GM21367 (cell line): ENCODE measurements around the gene FARP2.
"Not testable (repeated sequence)": the region's sequence is repeated elsewhere in the genome, so short reads cannot be mapped to it uniquely, and the experiment has no call there.

Experiments
- ATAC-seq: cut with Tn5 transposase; IDR thresholded peaks from one replicate; pipeline ENCODE4 v1.9.1; 2021; ENCODE audit not compliant: unreplicated experiment

Gene FARP2

GRCh38 chr2:241359481-241360045, 3.5 kb downstream of the FARP2 start:
- ATAC-seq, result no peak

DNA sequence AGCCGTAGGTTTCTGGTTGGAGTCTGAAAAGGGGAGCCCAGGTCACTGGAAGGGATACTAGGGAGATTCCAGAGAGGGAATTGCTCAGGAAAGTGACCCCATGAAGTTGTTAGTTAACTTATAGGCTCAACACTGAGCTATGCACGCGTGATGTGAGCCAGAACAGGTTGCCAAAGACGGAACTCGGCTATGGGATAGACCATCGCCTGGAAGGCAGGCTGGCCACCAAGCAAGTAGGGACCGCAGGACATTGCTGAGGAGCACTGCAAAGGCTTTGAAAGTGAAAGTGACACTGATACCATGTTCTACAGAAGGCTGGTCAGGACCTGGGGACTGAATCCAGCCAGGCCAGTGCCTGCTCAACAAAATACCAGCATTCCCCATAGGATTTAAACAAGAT, 7.3 kb downstream of the FARP2 start:
- no peak for ATAC-seq

DNA sequence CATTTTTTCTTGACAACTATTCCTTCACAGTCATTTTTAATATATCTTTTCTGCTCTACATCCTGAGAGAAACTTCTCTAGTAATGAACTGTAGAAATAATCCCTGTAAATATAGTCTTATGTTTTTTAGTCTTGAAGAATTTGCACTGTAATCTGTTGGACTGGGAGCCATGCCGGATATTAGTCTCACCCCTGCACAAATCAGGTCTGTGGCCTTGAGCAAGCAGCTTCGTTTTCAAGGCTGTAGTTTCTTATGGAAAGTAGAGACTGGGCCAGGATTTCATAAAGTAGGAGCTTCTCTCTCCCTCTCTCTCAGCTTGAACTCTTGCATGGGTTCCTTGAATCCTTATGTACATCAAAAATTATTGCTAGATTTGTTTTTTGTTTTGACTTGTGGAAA, 8.7 kb downstream of the FARP2 start:
- no peak for ATAC-seq

DNA sequence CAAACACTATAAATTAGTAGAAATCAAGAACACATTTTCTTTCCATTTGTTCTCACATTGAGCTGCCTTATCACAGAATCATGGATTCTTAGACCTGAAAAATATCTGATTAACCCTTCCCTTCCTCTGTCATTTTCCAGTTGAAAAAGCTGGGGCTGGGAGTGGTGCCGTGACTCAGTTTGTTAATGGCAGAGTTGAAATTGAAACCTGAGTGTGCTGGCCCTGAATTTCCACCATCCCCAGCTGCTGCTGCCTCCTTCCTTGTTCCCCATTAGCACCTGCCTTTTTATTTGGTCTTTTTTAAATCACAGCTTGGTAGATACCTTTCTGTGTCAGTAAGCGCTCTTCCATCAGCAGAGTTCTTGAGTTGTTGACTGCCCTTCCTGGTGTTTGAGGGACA, 10.6 kb downstream of the FARP2 start:
- ATAC-seq, result no peak

DNA sequence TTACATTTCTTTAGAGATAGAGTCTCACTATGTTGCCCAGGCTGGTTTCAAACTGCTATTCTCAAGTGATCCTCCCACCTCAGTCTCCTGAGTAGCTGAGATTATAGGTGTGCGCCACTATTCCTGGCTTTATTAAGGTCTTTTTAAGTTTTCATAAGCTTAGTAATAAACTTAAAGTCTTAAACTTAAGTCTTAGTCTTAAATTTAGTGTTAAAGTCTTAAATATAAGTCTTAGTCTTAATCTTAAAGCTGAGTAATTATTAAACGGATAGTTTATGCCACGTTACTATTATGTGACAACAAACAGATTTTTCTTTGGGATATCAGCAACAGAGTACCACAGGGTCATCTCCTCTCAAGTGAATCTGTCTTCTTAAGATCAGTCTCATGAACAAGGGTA, 12.6 kb downstream of the FARP2 start:
- ATAC-seq, result no peak

GRCh38 chr2:241372361-241372992, 16.4 kb downstream of the FARP2 start:
- ATAC-seq, result no peak

DNA sequence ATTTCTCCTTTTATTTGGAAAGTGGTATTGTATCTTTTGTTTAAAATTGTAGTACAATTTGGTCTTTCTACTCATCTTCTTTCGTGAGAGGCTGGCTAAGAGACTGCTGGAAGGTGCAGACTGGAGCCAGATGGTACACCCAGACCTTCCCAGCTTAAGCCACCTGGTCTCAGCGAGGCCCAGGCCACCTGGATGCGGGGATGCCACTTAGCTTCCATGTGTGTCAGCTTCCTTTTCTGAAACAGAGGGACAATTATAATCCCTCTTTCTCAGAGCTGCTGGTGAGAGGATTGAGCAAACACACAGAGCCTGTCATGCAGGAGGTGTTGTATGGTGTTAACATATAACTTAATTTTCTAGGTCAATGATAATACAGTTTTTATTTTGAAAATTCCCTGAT, 17.4 kb downstream of the FARP2 start:
- no peak for ATAC-seq

DNA sequence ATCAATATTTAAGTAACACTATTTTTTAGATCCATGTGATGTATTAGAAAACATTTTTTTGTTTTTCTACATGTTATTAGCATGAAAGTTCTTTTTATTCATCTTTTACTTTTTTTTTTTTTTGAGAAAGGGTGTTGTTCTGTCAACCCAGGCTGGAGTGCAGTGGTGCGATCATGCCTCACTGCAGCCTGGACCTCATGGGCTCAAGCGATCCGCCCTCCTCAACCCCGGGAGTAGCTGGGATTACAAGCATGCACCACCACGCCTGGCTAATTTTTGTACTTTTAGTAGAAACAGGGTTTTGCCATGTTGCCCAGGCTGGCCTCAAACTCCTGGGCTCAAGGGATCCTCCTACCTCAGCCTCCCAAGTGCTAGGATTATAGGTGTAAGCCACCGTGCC, 17.8 kb downstream of the FARP2 start:
- ATAC-seq, result not testable (repeated sequence)

DNA sequence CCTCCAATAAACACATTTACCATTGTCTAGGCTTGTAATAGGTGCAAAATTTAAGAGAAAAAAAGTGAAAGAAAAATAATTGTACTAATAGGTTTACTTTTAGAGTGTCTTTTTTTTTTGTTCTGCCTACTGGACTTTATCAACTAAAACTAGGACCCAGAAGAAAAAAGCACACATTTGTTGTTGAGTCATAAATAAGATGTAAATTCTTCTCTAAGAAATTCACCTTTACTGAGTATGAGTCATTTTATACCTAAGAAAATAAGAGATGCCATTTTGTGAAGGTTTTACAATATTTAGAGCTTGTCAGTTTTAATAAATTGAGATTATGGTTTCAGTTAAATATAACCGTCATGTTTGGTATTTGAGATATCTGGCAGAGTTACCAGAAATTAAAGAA, 19.2 kb downstream of the FARP2 start:
- ATAC-seq, result no peak

GRCh38 chr2:241376808-241377207, 20.7 kb downstream of the FARP2 start:
- no peak for ATAC-seq

DNA sequence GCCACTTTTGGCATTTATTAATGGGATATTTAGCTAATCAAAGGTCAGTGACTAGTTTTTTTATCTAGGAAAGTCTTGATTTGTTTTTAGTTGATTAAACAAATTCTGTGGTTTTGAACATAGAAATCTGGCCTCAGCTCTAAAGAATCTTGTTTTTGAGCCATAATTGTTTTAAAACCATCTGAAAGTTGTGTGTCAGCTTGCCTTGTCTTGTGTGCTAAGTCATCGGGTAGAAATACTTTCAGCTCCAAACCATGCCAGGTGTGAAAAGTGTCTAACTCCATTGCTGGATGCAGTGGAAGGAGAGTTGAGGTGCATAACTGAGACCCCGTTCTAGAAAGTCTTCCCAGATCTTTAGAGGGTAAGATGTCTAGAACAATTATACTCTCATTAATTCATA, 22.7 kb downstream of the FARP2 start:
- ATAC-seq, result no peak

GRCh38 chr2:241379481-241380480, 23.7 kb downstream of the FARP2 start:
- no peak for ATAC-seq

- ATAC-seq, result no peak
Measured at GRCh38 chr2:241381872-241382271, 25.8 kb downstream of the FARP2 start.

GRCh38 chr2:241385450-241385849, 29.4 kb downstream of the FARP2 start:
- ATAC-seq, result not testable (repeated sequence)

- ATAC-seq, result no peak
Measured at GRCh38 chr2:241386519-241386918, 30.4 kb downstream of the FARP2 start.

GRCh38 chr2:241389697-241390096, 33.6 kb downstream of the FARP2 start:
- no peak for ATAC-seq

DNA sequence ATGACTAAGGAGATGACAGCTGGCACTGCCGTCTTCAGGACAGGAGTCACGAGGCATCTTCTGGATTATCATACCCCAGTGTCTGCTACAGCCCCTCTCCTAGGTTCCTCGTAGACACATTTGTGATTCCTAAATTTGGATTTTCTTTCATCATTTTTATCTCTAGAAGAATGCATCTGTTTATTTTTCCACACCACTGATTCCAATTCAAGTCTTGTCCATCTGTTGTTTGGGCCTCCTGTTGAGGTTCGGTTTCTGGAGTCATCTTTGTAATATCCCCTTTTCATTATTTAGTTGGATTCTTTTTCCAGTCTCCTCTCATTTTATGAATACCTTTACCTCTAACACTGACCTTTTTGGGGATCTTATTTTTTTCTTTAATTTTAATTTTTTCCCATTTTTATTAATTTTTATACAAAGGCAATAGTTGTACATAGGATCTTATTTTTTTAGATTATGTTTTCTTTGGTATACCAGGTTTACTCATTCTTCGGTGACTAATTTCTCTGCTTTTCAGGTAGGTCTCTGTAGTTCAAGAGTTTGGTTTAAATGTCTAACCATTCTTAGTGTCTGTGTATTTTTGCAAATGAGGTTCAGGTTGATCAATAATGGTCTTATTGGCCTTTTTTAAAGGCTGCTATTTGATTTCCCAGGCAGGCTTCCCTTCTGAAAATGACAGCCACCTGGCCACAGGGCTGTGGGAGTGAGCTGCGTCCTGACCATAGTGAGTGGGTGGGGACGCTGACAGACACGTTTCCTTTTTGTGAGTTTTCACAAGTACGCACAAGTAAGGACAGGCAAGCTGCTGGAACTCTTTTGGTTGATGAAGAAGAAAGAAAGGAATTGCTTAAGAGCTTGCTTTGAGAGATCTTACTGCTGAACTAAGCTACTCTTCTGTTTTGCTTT, 34.5 kb downstream of the FARP2 start:
- no peak for ATAC-seq

- no peak for ATAC-seq
Measured at GRCh38 chr2:241391892-241392665, 36.0 kb downstream of the FARP2 start.

GRCh38 chr2:241392753-241393152, 36.7 kb downstream of the FARP2 start:
- ATAC-seq, result not testable (repeated sequence)

DNA sequence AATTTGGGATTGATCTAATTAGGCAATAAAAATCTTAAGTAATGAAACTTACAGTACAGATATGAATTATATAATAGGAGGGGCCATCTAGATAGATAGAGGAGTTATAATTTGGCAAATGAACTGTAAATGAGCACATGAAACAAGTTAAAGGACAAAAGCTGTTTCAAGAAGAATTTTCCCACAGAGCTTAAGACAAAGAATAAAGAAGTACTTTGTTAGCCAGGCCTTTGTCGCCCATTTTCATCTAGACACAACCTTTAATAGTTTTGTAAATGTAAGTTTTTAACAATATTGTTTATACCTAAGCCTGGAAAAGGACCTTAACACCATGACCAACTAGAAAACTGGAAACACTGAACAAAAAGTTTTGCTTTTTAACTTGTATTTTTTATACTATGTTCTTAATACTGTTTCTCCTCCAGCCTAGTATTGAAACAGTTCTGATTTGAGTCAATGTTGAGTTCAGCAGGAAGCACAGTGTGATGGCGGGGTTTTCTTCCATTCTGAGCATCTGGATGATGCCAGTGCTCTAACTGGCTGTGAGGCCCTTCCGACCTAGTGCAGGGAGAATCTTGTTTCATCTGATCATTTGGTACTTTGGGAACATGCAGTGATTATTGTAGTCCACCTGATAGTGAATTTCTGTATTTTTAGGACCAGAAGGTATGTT, 37.6 kb downstream of the FARP2 start:
- no peak for ATAC-seq
